Naive thymus-derived CD4-positive, alpha-beta T cell (primary cell): ENCODE measurements around the gene SUSD1. TPM values are rescaled to one million over a fixed set of nuclear protein-coding genes. Genes with fewer than 3 reads are reported as not detected.

Experiments used
- ATAC-seq: fragments of 150-1000 bp; cut with Tn5 transposase; 2 replicates; pipeline ENCODE4 v1.10.0; 2021; ENCODE audit warnings: mild to moderate bottlenecking, moderate library complexity
- CTCF ChIA-PET: fragments of 350-600 bp; sonication (Branson Sonifier 250); formaldehyde crosslinking; loops from one replicate; lab custom pipeline; 2021; ENCODE audit warnings: antibody characterized with exemption; lab: Charles Lee
- POLR2A ChIA-PET: fragments of 350-600 bp; sonication (Branson Sonifier 250); formaldehyde crosslinking; loops from one replicate; lab custom pipeline; 2021; ENCODE audit warnings: antibody characterized with exemption, inconsistent platforms; lab: Charles Lee
- DNase-seq, 9 donors: peaks; one replicate each; pipeline versions ENCODE4 v3.0.0 to v3.0.0-alpha.2; 2020 to 2022; ENCODE audit warnings: mixed read lengths in 1 of 9
- H3K27ac ChIP-seq: one replicate; pipeline ENCODE4 v1.7.0; 2013; ENCODE audit warnings: mild to moderate bottlenecking, low read depth, low read length, moderate library complexity
- H3K27me3 ChIP-seq, 2 donors: one replicate each; pipeline ENCODE4 v1.7.0; 2013; ENCODE audit warnings: low read length in 2 of 2, mild to moderate bottlenecking in 2 of 2, moderate library complexity in 2 of 2; ENCODE audit not compliant: control insufficient read depth in 2 of 2, insufficient read depth in 2 of 2
- H3K36me3 ChIP-seq, 3 experiments: 1 replicate in 2 of 3; 2 replicates in 1 of 3; pipeline ENCODE4 v1.7.0; 2013; ENCODE audit warnings: low read length in 3 of 3, mild to moderate bottlenecking in 3 of 3, moderate library complexity in 1 of 3; ENCODE audit not compliant: insufficient read depth in 3 of 3, control insufficient read depth in 2 of 3
- H3K4me1 ChIP-seq, 2 donors: one replicate each; pipeline ENCODE4 v1.7.0; 2013; ENCODE audit warnings: low read length in 2 of 2, mild to moderate bottlenecking in 2 of 2, moderate library complexity in 1 of 2; ENCODE audit not compliant: control insufficient read depth in 2 of 2, insufficient read depth in 2 of 2
- H3K4me3 ChIP-seq: 2 replicates; pipeline ENCODE4 v1.7.0; 2013; ENCODE audit warnings: mild to moderate bottlenecking, low read length
- H3K9me3 ChIP-seq, 3 experiments: 1 replicate in 2 of 3; 2 replicates in 1 of 3; pipeline ENCODE4 v1.7.0; 2013; ENCODE audit warnings: low read length in 3 of 3; ENCODE audit not compliant: control insufficient read depth in 2 of 3
- H3K27ac Mint-ChIP-seq, 9 donors: one replicate each; pipeline ENCODE4 v1.8.0; 2020 to 2022; ENCODE audit warnings: mixed read lengths in 9 of 9, mild to moderate bottlenecking in 8 of 9, moderate library complexity in 5 of 9, inconsistent platforms in 2 of 9
- H3K27me3 Mint-ChIP-seq, 5 donors: one replicate each; pipeline ENCODE4 v1.8.0; 2021 to 2022; ENCODE audit warnings: mixed read lengths in 5 of 5, mild to moderate bottlenecking in 1 of 5
- H3K36me3 Mint-ChIP-seq, 5 donors: one replicate each; pipeline ENCODE4 v1.8.0; 2020 to 2022; ENCODE audit warnings: mixed read lengths in 5 of 5, mild to moderate bottlenecking in 3 of 5, inconsistent platforms in 1 of 5
- H3K4me1 Mint-ChIP-seq, 7 donors: one replicate each; pipeline ENCODE4 v1.8.0; 2020 to 2022; ENCODE audit warnings: mixed read lengths in 7 of 7, mild to moderate bottlenecking in 3 of 7, inconsistent platforms in 1 of 7
- H3K4me3 Mint-ChIP-seq, 10 donors: one replicate each; pipeline ENCODE4 v1.8.0; 2020 to 2022; ENCODE audit warnings: mild to moderate bottlenecking in 10 of 10, mixed read lengths in 10 of 10, moderate library complexity in 6 of 10, inconsistent platforms in 2 of 10
- H3K9me3 Mint-ChIP-seq, 11 donors: one replicate each; pipeline ENCODE4 v1.8.0; 2020 to 2022; ENCODE audit warnings: mixed read lengths in 11 of 11, mild to moderate bottlenecking in 4 of 11, inconsistent platforms in 1 of 11, moderate library complexity in 1 of 11
- intact Hi-C, 2 donors: fragments of 100-400 bp; cut with micrococcal nuclease; formaldehyde crosslinking; loops; one replicate each; pipeline ENCODE4 v1.15.1; 2023
- polyA plus RNA-seq, 2 donors: library from polyadenylated mRNA; unstranded; fragments of 300-500 nt; fragmentation: Illumina TruSeq; gene quantifications; one replicate each; pipeline ENCODE4 v1.2.3, GENCODE V29; 2021
- total RNA-seq, 6 experiments: library from RNA in 5 of 6; stranded (reverse) in 5 of 6; gene quantifications; 1 replicate in 5 of 6; 2 replicates in 1 of 6; pipeline ENCODE4 v1.2.3 and lab custom pipeline; 2021 to 2026

Gene SUSD1
- total and polyA plus RNA-seq, 7 experiments from 2014 or later, result 2.3 to 27.0 (median 4.6) TPM

GRCh38 chr9:112159781-112160180 is 15.3 kb downstream of the SUSD1 start:
- H3K4me3 ChIP-seq, result no peak overlapping the region
- H3K36me3 ChIP-seq, result no peaks in the 10 kb centered on the region
- ATAC-seq (no peak), DNase-seq (no peak)
- Mint-ChIP-seq H3K27me3 (no peaks in the 10 kb centered on the region), H3K4me3 (no peak overlapping the region), H3K4me1 (peaks cover 0 to 14% (median 7%) of the 10 kb centered on the region in 7 donors), H3K27ac (no peak overlapping the region), H3K36me3 (peaks cover 4 to 19% (median 11%) of the 10 kb centered on the region in 5 donors), H3K9me3 (no peaks in the 10 kb centered on the region)
- intact Hi-C loops, result no loop called here
- POLR2A ChIA-PET, result no interaction called here
- no peaks in the 10 kb centered on the region for H3K9me3 ChIP-seq
- H3K27me3 ChIP-seq, result no peaks in the 10 kb centered on the region
- H3K4me1 ChIP-seq, result no peaks in the 10 kb centered on the region
- CTCF ChIA-PET, result no interaction called here
- no peak overlapping the region for H3K27ac ChIP-seq

- DNase-seq (no peak), ATAC-seq (no peak)
- no peaks in the 10 kb centered on the region for H3K4me1 ChIP-seq
- no peaks in the 10 kb centered on the region for H3K9me3 Mint-ChIP-seq
- H3K4me3 Mint-ChIP-seq, result no peak overlapping the region
- H3K27me3 ChIP-seq, result no peaks in the 10 kb centered on the region
- intact Hi-C loops, result no loop called here
- no peak overlapping the region for H3K4me3 ChIP-seq
- H3K9me3 ChIP-seq, result no peaks in the 10 kb centered on the region
- peaks cover 5 to 28% (median 14%) of the 10 kb centered on the region in 5 donors for H3K36me3 Mint-ChIP-seq
- no peak overlapping the region for H3K27ac ChIP-seq
- no peaks in the 10 kb centered on the region for H3K36me3 ChIP-seq
- H3K27me3 Mint-ChIP-seq, result no peaks in the 10 kb centered on the region
- H3K27ac Mint-ChIP-seq, result no peak overlapping the region
- ChIA-PET CTCF (no interaction called here), POLR2A (no interaction called here)
- H3K4me1 Mint-ChIP-seq, result peaks cover 0 to 14% (median 7%) of the 10 kb centered on the region in 7 donors
Observed at GRCh38 chr9:112158656-112159367, 16.3 kb downstream of the SUSD1 start.

- Histone ChIP-seq H3K4me1 (no peaks in the 10 kb centered on the region), H3K36me3 (no peaks in the 10 kb centered on the region), H3K27ac (no peak overlapping the region), H3K4me3 (no peak overlapping the region), H3K27me3 (no peaks in the 10 kb centered on the region), H3K9me3 (no peaks in the 10 kb centered on the region)
- H3K9me3 Mint-ChIP-seq, result no peaks in the 10 kb centered on the region
- H3K36me3 Mint-ChIP-seq, result peaks cover 5 to 30% (median 14%) of the 10 kb centered on the region in 5 donors
- H3K4me1 Mint-ChIP-seq, result peaks cover 0 to 14% (median 7%) of the 10 kb centered on the region in 7 donors
- intact Hi-C loops, result no loop called here
- no peak overlapping the region for H3K4me3 Mint-ChIP-seq
- ChIA-PET CTCF (no interaction called here), POLR2A (no interaction called here)
- peak overlapping the region in 1 of 9 donors; percentile 60 for H3K27ac Mint-ChIP-seq
- DNase-seq (no peak), ATAC-seq (no peak)
- no peaks in the 10 kb centered on the region for H3K27me3 Mint-ChIP-seq
Observed at GRCh38 chr9:112157961-112158360, 17.1 kb downstream of the SUSD1 start.

GRCh38 chr9:112157087-112157486 is 18.0 kb downstream of the SUSD1 start:
- Histone ChIP-seq H3K27ac (no peak overlapping the region), H3K9me3 (no peaks in the 10 kb centered on the region), H3K27me3 (no peaks in the 10 kb centered on the region), H3K4me1 (no peaks in the 10 kb centered on the region), H3K4me3 (no peak overlapping the region), H3K36me3 (no peaks in the 10 kb centered on the region)
- Mint-ChIP-seq H3K4me3 (no peak overlapping the region), H3K4me1 (peaks cover 0 to 10% (median 4%) of the 10 kb centered on the region in 7 donors), H3K27me3 (no peaks in the 10 kb centered on the region), H3K27ac (no peak overlapping the region), H3K36me3 (peaks cover 5 to 30% (median 14%) of the 10 kb centered on the region in 5 donors), H3K9me3 (no peaks in the 10 kb centered on the region)
- ATAC-seq (no peak), DNase-seq (no peak)
- intact Hi-C loops, result no loop called here
- ChIA-PET CTCF (no interaction called here), POLR2A (no interaction called here)

GRCh38 chr9:112149211-112149610 is 25.9 kb downstream of the SUSD1 start:
- H3K27ac Mint-ChIP-seq, result no peak overlapping the region
- no peaks in the 10 kb centered on the region for H3K4me1 ChIP-seq

GRCh38 chr9:112145886-112146285 is 29.2 kb downstream of the SUSD1 start:
- intact Hi-C loops, result loop anchor here in 1 of 2 donors (5.0 kb wide), 1 partner anchor 36 kb away; no protein-coding TSS in a partner anchor
- CTCF ChIA-PET, result no interaction called here
- no peak overlapping the region for H3K4me3 Mint-ChIP-seq
- H3K9me3 ChIP-seq, result no peaks in the 10 kb centered on the region
- no peaks in the 10 kb centered on the region for H3K27me3 ChIP-seq
- no peaks in the 10 kb centered on the region for H3K4me1 Mint-ChIP-seq
- peaks cover 0 to 28% (median 4%) of the 10 kb centered on the region in 5 donors for H3K36me3 Mint-ChIP-seq
- no peaks in the 10 kb centered on the region for H3K4me1 ChIP-seq
- DNase-seq (no peak), ATAC-seq (no peak)
- no peak overlapping the region for H3K4me3 ChIP-seq
- no peaks in the 10 kb centered on the region for H3K27me3 Mint-ChIP-seq
- H3K27ac ChIP-seq, result no peak overlapping the region
- POLR2A ChIA-PET, result no interaction called here
- no peak overlapping the region for H3K27ac Mint-ChIP-seq
- peaks cover 0 to 6% (median 3%) of the 10 kb centered on the region in 3 experiments for H3K36me3 ChIP-seq
- H3K9me3 Mint-ChIP-seq, result no peaks in the 10 kb centered on the region

More at GRCh38 chr9:112149211-112149610, 25.9 kb downstream of the SUSD1 start:
- Histone ChIP-seq H3K36me3 (peaks cover 0 to 3% (median 0%) of the 10 kb centered on the region in 3 experiments), H3K27ac (no peak overlapping the region), H3K9me3 (no peaks in the 10 kb centered on the region), H3K27me3 (no peaks in the 10 kb centered on the region), H3K4me3 (no peak overlapping the region)
- Mint-ChIP-seq H3K4me3 (no peak overlapping the region), H3K36me3 (peaks cover 0 to 16% (median 10%) of the 10 kb centered on the region in 5 donors), H3K4me1 (peaks cover 0 to 2% (median 0%) of the 10 kb centered on the region in 7 donors), H3K27me3 (no peaks in the 10 kb centered on the region), H3K9me3 (no peaks in the 10 kb centered on the region)
- ATAC-seq (no peak), DNase-seq (no peak)
- ChIA-PET CTCF (interaction anchor here (0.6 kb wide), 1 partner anchor 202 kb away, joined by 7 read pairs; no protein-coding TSS in a partner anchor), POLR2A (no interaction called here)
- intact Hi-C loops, result loop anchor here in 1 of 2 donors (5.0 kb wide), 1 partner anchor 33 kb away; no protein-coding TSS in a partner anchor
